ENCODE results near the gene OVOL1. TPM values are rescaled to one million over a fixed set of nuclear protein-coding genes. Genes with fewer than 3 reads are reported as not detected.

Gene OVOL1
- total and polyA plus RNA-seq, 4 donors, result 0.28 to 3.9 TPM; not detected in 2

Other genes starting within 250 kb of the OVOL1 start
- gene LTBP3, start 228.7 kb upstream of the OVOL1 start, total RNA-seq, result 100 to 1,000 TPM; 280 to 473 TPM
- 100 to 1,000 TPM in 1 of 2 donors, 10 to 100 TPM in 1; 40.1 to 467 TPM for gene LTBP3, start 228.7 kb upstream of the OVOL1 start, polyA plus RNA-seq
- 10 to 100 TPM; 21.7 to 29.3 TPM for gene ZNRD2, start 216.6 kb upstream of the OVOL1 start, total RNA-seq
- 10 to 100 TPM; 37.1 to 42.5 TPM for gene ZNRD2, start 216.6 kb upstream of the OVOL1 start, polyA plus RNA-seq
- gene FAM89B, start 214.5 kb upstream of the OVOL1 start, total RNA-seq, result 10 to 100 TPM; 49.5 to 64.3 TPM
- gene FAM89B, start 214.5 kb upstream of the OVOL1 start, polyA plus RNA-seq, result 10 to 100 TPM; 67.5 to 83.4 TPM
- gene EHBP1L1, start 211.0 kb upstream of the OVOL1 start, total RNA-seq, result 100 to 1,000 TPM; 235 to 266 TPM
- 100 to 1,000 TPM in 1 of 2 donors, 10 to 100 TPM in 1; 53.2 to 316 TPM for gene EHBP1L1, start 211.0 kb upstream of the OVOL1 start, polyA plus RNA-seq
- gene KCNK7, start 191.3 kb upstream of the OVOL1 start, total RNA-seq, result 1 to 10 TPM in 1 of 2 donors, under 1 TPM in 1; 0.93 to 1.3 TPM
- 1 to 10 TPM in 1 of 2 donors, not detected in 1; 7.3 TPM for gene KCNK7, start 191.3 kb upstream of the OVOL1 start, polyA plus RNA-seq
- 10 to 100 TPM; 51.3 to 87.9 TPM for gene MAP3K11, start 172.8 kb upstream of the OVOL1 start, total RNA-seq
- gene MAP3K11, start 172.8 kb upstream of the OVOL1 start, polyA plus RNA-seq, result 10 to 100 TPM; 34.2 to 78.8 TPM
- gene PCNX3, start 171.3 kb upstream of the OVOL1 start, total RNA-seq, result 10 to 100 TPM; 24.8 to 28.8 TPM
- 10 to 100 TPM in 1 of 2 donors, 1 to 10 TPM in 1; 3.9 to 50.0 TPM for gene PCNX3, start 171.3 kb upstream of the OVOL1 start, polyA plus RNA-seq
- 10 to 100 TPM; 67.0 to 75.1 TPM for gene SIPA1, start 149.0 kb upstream of the OVOL1 start, total RNA-seq
- gene SIPA1, start 149.0 kb upstream of the OVOL1 start, polyA plus RNA-seq, result 100 to 1,000 TPM in 1 of 2 donors, 10 to 100 TPM in 1; 25.2 to 147 TPM
- 100 to 1,000 TPM in 1 of 2 donors, 10 to 100 TPM in 1; 98.2 to 108 TPM for gene RELA, start 124.1 kb upstream of the OVOL1 start, total RNA-seq
- 10 to 100 TPM; 28.8 to 73.8 TPM for gene RELA, start 124.1 kb upstream of the OVOL1 start, polyA plus RNA-seq
- 10 to 100 TPM; 59.8 to 64.4 TPM for gene KAT5, start 74.8 kb upstream of the OVOL1 start, total RNA-seq
- gene KAT5, start 74.8 kb upstream of the OVOL1 start, polyA plus RNA-seq, result 100 to 1,000 TPM in 1 of 2 donors, 10 to 100 TPM in 1; 29.2 to 120 TPM
- gene RNASEH2C, start 66.3 kb upstream of the OVOL1 start, total RNA-seq, result 10 to 100 TPM; 53.5 to 57.6 TPM
- 100 to 1,000 TPM in 1 of 2 donors, 10 to 100 TPM in 1; 80.1 to 113 TPM for gene RNASEH2C, start 66.3 kb upstream of the OVOL1 start, polyA plus RNA-seq
- gene AP5B1, start 6.1 kb upstream of the OVOL1 start, total RNA-seq, result 10 to 100 TPM; 15.7 to 16.7 TPM
- gene AP5B1, start 6.1 kb upstream of the OVOL1 start, polyA plus RNA-seq, result 10 to 100 TPM in 1 of 2 donors, 1 to 10 TPM in 1; 3.3 to 10.8 TPM
- gene SNX32, start 46.9 kb downstream of the OVOL1 start, total RNA-seq, result 1 to 10 TPM in 1 of 2 donors, under 1 TPM in 1; 0.39 to 2.4 TPM
- 1 to 10 TPM in 1 of 2 donors, not detected in 1; 1.2 TPM for gene SNX32, start 46.9 kb downstream of the OVOL1 start, polyA plus RNA-seq
- 100 to 1,000 TPM; 563 to 812 TPM for gene CFL1, start 71.1 kb downstream of the OVOL1 start, total RNA-seq
- 100 to 1,000 TPM; 571 to 688 TPM for gene CFL1, start 71.1 kb downstream of the OVOL1 start, polyA plus RNA-seq
- gene MUS81, start 73.4 kb downstream of the OVOL1 start, total RNA-seq, result 10 to 100 TPM; 60.7 to 63.1 TPM
- 100 to 1,000 TPM in 1 of 2 donors, 10 to 100 TPM in 1; 40.7 to 102 TPM for gene MUS81, start 73.4 kb downstream of the OVOL1 start, polyA plus RNA-seq
- 100 to 1,000 TPM; 139 to 185 TPM for gene EFEMP2, start 85.7 kb downstream of the OVOL1 start, total RNA-seq
- 100 to 1,000 TPM; 136 to 224 TPM for gene EFEMP2, start 85.7 kb downstream of the OVOL1 start, polyA plus RNA-seq
- 1 to 10 TPM; 1.8 to 3.9 TPM for gene CTSW, start 92.8 kb downstream of the OVOL1 start, total RNA-seq
- 1 to 10 TPM; 1.8 to 2.9 TPM for gene CTSW, start 92.8 kb downstream of the OVOL1 start, polyA plus RNA-seq
- 10 to 100 TPM; 40.2 to 47.7 TPM for gene FIBP, start 101.4 kb downstream of the OVOL1 start, total RNA-seq
- gene FIBP, start 101.4 kb downstream of the OVOL1 start, polyA plus RNA-seq, result 10 to 100 TPM; 57.2 to 73.1 TPM
- 10 to 100 TPM; 30.1 to 46.9 TPM for gene CCDC85B, start 103.6 kb downstream of the OVOL1 start, total RNA-seq
- 10 to 100 TPM; 23.9 to 72.8 TPM for gene CCDC85B, start 103.6 kb downstream of the OVOL1 start, polyA plus RNA-seq
- 10 to 100 TPM in 1 of 2 donors, 1 to 10 TPM in 1; 7.2 to 31.9 TPM for gene FOSL1, start 113.3 kb downstream of the OVOL1 start, total RNA-seq
- 1 to 10 TPM; 1.6 to 6.4 TPM for gene FOSL1, start 113.3 kb downstream of the OVOL1 start, polyA plus RNA-seq
- 10 to 100 TPM; 45.6 to 47.3 TPM for gene C11orf68, start 132.0 kb downstream of the OVOL1 start, total RNA-seq
- gene C11orf68, start 132.0 kb downstream of the OVOL1 start, polyA plus RNA-seq, result 10 to 100 TPM; 34.9 to 55.3 TPM
- gene DRAP1, start 132.4 kb downstream of the OVOL1 start, total RNA-seq, result 10 to 100 TPM; 65.9 to 86.4 TPM
- gene DRAP1, start 132.4 kb downstream of the OVOL1 start, polyA plus RNA-seq, result 100 to 1,000 TPM in 1 of 2 donors, 10 to 100 TPM in 1; 88.8 to 122 TPM
- not detected for gene TSGA10IP, start 158.4 kb downstream of the OVOL1 start, total RNA-seq
- not detected for gene TSGA10IP, start 158.4 kb downstream of the OVOL1 start, polyA plus RNA-seq
- gene SART1, start 174.7 kb downstream of the OVOL1 start, total RNA-seq, result 10 to 100 TPM; 50.9 to 52.3 TPM
- gene SART1, start 174.7 kb downstream of the OVOL1 start, polyA plus RNA-seq, result 100 to 1,000 TPM in 1 of 2 donors, 10 to 100 TPM in 1; 27.9 to 129 TPM
- gene EIF1AD, start 215.1 kb downstream of the OVOL1 start, total RNA-seq, result 10 to 100 TPM; 28.7 to 35.0 TPM
- gene EIF1AD, start 215.1 kb downstream of the OVOL1 start, polyA plus RNA-seq, result 10 to 100 TPM in 1 of 2 donors, 1 to 10 TPM in 1; 8.4 to 16.2 TPM
- 100 to 1,000 TPM; 136 to 145 TPM for gene BANF1, start 215.4 kb downstream of the OVOL1 start, total RNA-seq
- 100 to 1,000 TPM; 156 to 187 TPM for gene BANF1, start 215.4 kb downstream of the OVOL1 start, polyA plus RNA-seq
- 10 to 100 TPM in 1 of 2 donors, 1 to 10 TPM in 1; 6.6 to 14.0 TPM for gene CST6, start 224.9 kb downstream of the OVOL1 start, total RNA-seq
- 10 to 100 TPM; 19.0 to 28.0 TPM for gene CST6, start 224.9 kb downstream of the OVOL1 start, polyA plus RNA-seq
- gene CATSPER1, start 239.4 kb downstream of the OVOL1 start, total RNA-seq, result 1 to 10 TPM; 1.0 to 1.2 TPM
- gene CATSPER1, start 239.4 kb downstream of the OVOL1 start, polyA plus RNA-seq, result under 1 TPM in 1 of 2 donors, not detected in 1; 0.10 TPM

Measured in aorta (tissue), 4 donors.